ENCODE results near the gene RASSF6.
"Not testable (repeated sequence)": the region's sequence is repeated elsewhere in the genome, so short reads cannot be mapped to it uniquely, and the experiment has no call there.

The RASSF6 gene

DNA sequence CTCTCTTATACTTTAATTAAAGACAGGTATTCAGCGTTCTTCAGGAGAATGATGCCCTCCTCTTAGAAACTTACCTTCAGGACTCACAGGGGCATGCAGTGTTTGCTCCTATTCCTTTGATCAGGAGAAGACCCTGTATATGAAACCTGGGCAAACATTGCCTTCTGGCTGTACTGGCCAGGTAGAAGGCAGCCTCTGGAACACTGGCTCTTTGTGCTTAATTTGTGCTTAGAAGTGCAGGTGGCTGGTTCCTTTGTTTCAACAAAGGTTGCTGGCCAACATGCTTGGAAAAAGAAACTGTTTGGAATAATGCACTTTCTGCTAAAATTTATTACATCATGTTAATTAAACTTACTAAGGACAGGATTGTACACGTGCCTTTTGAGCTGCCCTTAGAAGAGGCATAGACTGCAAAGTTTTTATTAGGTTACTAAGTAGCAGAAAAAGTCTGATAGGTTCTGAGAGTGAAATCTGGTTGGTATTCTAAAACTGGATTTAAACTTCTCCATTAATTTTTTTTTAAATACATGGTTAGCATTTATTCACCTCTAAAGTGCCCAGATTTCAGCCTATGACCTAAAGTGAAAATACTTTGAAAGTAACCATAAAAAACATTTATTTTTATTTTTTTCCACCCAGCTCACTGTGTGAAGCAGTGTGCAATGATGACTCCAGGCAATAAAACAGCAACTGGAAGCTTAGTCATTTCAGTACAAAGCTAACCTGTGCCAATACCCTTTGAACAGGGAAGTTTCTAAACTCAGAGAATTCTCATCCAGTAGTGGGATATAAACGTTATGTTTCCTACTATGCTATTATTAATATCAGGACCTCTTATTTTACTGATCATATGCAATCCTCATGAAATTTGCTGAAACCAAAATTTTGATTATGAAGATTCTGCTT is 11.3 kb downstream of the RASSF6 start:
- no peak for DNase-seq

DNA sequence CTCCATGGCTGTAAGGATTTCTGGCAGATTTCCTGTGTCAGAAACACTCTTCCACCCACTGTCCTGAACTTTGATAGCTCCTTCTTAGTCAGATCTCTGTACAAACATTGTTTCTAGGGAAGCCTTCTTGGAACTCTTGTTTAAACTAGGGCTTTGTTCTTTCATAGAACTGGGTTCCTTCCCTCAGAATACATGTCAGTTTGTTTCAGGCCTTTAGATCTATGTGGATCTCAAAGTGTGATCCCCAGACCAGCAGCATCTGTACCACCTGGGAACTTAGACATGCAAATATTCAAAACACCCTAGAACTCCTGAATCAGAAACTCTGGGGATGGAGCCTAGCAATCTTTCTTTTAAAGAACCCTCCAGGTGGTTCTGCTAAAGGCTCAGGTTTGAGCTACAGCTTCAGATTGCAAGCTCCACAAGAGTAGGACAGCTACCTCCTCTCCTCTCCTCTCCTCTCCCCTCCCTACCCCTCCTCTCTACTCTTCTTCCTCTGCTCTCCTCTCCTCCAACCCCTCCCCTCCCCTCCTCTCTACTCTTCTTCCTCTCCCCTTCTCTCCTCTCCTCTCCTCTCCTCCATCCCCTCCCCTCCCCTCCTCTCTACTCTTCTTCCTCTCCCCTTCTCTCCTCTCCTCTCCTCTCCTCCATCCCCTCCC is 12.7 kb downstream of the RASSF6 start:
- no peak for DNase-seq

DNA sequence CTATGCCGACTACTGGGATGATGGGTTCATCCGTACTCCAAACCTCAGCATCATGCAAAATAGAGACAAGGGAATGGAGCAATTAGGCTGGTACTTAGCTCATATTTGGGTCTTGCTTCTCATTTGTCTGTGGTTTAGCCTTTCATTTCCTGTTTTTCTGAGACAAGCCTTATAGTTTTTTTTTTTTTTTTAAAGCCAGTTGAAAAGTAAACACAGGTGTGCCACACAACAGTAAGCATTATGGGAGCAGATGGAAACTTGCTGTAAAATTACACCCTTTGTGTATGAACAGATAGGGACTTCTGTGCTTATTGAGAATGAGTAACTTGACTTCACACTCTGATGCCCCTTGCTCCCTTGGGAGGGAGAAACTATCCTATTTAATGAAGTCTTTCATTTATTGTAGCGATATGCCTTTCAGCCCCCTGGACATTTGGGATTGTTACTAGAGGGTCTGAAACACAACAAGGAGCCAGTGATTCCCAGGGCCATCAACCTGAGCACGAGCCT is 13.7 kb downstream of the RASSF6 start:
- no peak for DNase-seq

DNA sequence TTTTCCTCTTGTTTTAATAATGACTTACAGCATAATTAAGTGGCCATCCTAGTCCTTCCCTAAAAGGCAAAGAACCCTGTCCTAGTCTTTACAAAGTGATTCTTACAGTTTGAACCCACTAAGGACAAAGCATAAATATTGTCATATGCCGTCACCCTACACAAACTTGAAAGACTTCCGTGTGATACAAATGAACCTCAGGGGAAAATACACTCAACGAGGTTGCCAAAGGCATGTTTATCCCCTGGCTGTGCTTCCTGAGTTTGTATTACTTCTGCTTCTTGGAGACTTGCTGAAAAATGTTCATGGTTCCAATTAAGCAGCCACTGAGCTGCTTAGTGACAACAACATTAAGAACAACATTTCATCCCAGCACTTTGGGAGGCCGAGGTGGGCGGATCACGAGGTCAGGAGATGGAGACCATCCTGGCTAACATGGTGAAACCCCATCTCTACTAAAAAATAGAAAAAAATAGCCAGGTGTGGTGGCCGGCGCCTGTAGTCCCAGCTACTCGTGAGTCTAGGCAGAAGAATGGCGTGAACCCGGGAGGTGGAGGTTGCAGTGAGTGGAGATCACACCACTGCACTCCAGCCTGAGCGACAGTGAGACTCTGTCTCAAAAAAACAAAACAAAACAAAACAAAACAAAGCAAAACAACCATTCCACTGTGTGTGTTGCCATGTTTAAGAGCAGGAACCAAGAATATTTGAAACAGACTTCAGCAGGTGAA is 16.2 kb downstream of the RASSF6 start:
- no peak for DNase-seq

DNA sequence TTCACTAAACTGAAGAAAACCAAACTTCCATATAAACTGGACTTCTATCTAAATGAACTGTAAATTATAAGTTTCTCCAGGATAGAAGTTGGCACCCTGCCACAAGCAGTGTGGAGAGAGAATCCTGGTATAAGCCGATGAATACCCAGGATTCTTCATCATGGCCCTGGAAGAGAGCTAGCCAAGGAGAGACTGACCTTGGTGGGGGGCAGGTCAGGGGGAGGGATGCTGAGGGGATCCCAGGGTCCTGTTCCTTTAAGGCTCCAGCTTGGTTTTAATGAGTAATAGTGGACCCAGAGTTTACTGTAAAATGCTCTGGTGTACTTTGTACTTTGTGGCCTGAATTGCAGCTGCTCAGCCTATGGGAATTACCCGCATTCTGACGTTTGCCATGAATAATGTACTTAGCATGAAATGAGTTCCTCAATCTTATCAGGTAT is 16.9 kb downstream of the RASSF6 start:
- DNase-seq, result no peak

DNA sequence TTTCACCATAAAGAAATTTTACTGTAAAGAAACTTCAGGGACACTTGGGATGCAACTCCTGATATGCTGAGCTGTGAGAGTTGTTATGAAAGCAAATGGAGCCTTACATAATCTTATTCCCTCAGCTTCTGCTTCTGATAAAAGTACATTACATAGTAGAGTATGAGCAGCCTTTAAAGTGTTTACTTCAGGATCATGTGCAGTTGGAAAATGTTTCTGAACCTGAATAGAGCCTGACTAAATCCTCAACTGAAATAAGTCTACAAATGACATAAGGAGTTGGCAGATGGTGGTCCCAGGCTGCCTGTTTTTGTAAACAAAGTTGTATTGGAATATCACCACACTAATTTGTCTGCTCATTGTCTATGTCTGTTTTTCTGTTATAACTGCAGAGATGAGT is 19.3 kb downstream of the RASSF6 start:
- no peak for DNase-seq

DNA sequence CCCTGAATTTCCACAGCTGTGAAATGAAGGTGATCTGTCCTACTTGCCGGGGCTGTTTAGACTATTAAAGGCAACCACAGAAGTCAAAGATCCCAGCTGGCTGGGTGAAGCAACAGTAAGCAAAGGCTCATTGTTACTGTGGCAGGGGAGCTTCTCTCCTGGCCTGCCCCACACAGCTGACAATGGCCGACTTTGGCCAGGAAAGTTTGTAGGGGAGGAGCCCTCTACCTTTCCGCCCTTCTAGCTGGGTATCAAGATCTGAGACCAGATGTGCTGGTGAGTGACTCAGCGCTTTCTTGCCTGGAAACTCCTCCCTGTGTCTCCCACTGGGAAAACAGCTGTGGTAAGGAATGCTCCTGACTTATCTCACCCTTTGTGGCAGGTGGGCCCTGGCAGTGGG is 21.1 kb downstream of the RASSF6 start:
- DNase-seq, result no peak

DNA sequence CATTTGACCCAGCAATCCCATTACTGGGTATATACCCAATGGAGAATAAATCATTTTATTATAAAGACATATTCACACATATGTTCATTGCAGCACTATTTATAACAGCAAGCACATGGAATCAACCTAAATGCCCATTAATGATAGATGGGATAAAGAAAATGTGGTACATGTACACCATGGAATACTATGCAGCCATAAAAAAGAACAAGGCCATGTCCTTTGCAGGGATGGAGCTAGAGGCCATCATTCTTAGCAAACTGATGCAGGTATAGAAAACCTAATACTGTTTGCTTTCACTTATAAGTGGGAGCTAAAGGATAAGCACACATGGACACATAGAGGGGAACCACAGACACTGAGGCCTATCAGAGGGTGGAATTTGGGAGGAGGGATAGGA is 22.6 kb downstream of the RASSF6 start:
- no peak for DNase-seq

DNA sequence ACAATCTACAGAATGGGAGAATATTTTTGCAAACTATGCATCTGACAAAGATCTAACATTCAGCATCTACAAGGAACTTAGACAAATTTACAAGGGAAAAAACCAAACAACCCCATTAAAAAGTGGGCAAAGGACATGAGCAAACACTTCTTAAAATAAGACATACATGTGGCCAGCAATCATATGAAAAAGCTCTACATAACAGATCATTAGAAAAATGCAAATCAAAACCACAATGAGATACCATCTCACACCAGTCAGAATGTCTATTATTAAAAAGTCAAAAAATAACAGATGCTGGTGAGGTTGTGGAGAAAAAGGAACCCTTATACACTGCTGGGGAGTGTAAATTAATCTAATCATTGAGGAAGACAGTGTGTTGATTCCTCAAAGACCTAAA is 23.1 kb downstream of the RASSF6 start:
- DNase-seq, result not testable (repeated sequence)

DNA sequence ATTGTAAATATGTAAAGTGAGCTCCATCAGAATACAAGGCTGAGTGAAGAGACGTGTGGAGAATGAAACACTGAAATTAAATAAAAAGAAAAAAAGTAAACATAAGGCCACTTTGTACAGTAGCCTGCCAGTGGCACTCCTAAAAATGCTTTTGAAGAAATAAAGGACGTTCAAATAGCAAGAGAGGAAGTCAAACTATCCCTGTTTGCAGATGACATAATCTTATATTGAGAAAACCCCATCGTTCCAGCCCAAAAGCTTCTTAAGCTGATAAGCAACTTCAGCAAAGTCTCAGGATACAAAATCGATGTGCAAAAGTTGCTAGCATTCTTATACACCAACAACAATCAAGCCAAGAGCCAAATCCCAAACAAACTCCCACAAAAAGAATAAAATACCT is 24.2 kb downstream of the RASSF6 start:
- no peak for DNase-seq

DNA sequence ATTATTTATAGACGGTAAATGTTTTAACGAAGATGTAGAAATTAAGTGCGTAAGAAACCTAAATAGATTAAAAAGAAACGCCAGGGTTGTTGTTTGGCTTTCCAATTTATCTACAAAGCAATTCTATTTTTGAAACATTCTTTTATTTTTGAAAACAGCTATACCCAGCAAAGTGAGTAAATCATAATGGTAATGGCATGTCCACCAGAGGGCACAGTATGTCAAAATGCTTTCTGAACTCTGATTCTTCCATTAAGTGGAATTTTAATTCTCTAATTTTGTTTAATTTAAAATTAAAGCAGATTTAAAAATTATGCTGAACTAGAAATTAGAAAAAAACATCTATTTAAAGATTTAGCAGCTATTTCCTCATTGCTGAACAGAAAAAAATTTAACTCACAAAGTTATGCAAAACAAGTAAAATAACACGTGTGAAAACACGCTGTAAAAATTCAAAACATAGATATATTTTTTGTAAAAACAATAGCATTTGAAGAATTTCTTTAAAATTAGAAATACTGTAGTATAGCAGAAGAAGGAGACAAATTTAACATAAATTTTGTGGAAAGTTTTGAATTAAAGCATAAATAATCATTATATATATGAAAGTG is 26.5 kb downstream of the RASSF6 start:
- DNase-seq, result no peak

DNA sequence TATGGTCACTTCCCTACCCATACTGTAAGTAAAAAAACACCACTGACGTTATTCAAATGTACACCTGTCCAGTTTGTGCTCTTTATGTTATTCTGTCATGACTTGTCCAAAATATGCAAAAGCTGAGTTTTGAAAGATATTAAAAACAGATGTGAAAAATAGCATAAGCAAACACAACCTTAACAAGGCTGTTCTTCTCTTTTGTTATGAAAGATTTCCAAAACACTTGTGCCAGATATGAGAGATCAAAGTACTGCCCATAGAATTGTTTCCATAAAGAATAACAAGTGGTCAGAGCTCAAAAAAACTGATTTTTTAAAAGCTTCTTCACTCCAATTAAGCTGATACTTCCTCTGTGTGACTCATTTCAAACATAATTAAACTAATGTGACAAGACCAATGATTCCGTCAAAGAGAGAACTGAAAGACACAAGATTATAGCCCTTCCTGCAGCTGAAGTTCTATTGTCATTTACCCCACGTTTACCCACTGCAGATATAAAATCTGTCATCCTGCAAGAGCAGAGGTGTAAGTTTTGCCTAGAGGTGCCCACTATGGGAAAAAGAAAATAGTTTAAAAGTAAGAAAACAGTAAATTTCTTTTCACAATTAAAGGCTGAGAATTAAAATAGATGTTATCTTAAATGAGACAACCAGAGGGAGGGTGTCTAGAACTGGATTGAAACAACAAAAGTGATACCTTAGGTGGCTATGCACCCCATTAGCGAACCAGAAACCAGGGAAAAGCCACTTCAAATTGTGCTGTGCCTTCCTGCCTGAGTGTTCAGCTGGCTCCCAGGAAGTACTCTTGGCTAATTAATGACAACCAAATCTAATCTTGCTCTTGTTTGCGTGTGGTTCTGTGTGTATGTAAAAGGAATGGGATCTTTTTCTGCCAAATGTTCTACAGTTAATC is 30.1 kb downstream of the RASSF6 start:
- no peak for DNase-seq

DNA sequence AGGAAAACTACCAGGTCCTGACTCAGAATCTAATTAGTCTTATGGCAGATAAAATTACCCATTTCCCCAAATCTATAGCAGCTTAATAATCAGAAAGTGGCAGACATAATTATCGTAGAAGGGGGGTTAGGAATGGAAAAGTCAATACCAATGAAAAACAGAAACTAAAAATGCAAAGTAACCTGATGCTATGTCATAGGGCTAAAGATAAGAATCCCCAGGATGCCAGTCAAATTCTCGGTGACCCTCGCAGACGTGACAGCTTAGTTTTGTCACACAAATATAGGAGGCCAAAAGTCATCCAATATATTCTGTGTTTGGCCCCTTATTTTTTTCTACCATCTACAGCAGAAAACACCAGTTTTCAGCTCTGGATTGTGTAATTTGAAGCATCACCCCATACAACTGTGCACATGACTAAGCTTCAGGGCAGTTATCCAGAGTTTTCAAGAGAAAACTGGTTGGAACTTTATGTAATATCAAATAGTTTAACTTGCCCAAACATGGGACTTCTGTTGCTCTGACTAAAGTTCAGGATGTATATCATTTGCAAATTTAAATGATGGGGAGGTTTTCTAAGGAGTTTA is 30.9 kb downstream of the RASSF6 start:
- DNase-seq, result no peak

DNA sequence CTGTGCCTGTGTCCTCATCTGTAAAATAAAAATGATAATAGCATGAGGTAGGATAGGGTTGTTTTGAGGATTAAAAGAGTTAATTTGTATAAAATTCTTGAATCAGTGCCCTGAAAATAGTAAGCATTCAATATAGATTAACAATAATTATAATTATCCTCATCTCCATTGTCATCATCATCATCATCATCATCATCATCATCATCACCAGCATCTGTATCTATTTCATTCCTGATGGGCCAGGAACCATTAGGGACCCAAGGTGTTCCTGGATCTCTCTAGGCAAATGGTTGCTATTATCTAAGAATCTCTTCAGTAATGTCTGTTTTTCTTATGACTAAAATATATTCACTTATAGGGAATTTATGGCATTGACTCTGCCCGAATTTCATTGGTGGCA is 31.6 kb downstream of the RASSF6 start:
- DNase-seq, result no peak

DNA sequence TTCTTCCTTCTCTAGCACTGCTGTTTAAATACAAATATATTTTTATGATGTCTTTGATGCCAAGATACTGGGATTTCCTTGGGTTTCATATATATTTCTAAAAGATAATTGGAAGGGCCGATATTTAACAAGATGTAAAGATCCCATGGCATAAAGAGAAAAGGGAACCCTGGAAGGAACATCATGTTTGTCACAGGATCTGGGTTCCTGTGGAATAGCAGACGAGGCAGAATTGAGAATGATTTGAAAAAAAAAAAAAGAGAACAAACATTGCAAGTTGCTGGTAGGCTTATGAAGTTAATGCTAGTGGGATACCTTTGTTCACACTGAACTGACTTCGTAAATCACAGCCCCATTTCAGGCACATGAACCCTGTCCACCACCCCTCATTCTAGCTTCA is 33.6 kb downstream of the RASSF6 start:
- no peak for DNase-seq

DNA sequence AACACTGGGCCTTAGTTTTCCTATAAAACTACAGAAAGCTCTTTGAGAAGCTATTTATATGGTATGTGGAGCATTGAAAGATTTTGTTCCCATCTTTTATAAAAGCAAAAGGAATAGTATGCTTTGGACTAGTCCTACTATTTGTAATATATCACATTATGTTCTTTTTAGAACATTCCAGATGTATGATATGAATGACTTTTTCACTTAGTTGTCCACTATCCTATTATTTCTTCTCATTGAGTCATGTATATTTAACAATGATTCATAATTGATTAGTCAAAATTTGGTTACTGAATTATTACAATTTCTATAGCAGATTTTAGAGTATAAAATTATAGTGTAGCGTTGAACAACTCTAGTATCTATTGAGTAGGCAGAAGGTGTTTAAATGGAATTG is 34.2 kb downstream of the RASSF6 start:
- DNase-seq, result no peak

DNA sequence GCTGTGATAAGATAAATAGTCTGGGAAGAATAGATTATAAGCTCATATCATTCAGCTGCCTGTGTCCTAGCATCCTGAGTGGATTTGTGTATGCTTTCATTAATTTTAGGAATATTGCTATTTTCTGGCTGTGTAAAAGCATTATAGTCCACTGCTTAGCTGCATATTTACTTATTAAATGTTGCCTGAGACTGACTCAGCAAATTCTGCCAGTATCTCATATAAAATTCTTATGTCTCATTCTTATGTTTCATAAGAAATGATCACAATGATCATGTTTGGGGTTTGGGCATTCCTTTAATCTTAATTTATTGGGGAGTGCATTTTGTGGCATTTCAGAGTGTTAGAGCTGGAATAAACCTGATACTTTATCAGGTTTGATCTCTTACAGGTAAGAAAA is 34.9 kb downstream of the RASSF6 start:
- DNase-seq, result no peak

DNA sequence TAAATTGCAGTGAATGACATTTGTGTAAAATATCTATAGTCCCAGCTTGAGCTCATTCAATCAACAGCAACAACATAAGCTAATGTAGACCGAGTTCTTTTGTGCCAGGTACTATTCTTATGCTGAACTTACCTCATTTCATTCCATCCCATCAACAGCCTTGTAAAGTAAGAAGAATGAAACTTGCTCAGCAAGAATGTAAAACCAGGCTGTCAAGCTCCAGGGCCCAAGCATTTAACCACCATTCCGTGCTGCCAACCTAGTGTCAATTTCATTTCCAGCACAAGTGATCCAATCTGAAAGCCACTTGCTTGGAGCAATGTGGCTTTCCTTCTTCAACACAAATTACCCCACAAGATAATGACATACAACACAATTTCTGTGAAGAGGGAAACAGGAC is 36.6 kb downstream of the RASSF6 start:
- DNase-seq, result no peak

DNA sequence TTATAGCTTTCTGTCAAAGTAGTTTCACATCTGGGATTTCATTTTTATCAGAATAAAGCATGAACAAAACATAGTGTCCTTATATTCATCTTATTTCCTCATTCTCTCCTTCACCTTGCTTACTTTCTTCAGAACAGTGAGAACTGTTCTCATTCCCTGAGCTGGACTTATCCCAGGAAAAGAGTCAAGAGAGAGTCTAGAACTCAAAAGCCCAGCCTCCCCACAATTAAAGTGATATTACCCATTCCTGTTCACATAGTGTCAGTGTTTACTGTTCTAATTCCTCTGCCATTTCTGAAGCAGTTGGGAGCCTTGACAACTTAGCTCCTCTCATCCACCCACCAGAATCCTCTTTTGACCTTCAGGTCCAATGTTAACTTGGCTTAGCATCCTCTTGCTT is 42.9 kb downstream of the RASSF6 start:
- DNase-seq, result no peak

DNA sequence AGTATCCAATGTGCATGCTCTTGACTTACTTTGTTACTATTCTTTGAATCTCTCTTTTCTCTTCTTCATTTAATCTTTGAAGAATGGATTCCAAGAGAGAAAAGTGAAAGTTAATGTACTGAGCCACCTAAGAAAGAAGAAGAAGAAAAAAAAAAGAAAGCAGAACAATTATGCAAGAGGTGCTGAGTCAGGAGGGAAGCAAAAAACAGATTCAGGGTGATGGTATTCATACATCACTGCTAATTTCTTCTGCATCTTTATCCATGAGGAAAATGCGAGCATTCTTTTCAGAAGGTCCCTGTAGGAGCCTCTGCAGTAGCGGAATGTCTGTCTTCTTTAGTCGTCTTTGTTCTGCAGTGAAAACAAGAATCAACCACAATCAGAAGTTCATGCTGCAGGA is 43.9 kb downstream of the RASSF6 start:
- DNase-seq, result no peak

DNA sequence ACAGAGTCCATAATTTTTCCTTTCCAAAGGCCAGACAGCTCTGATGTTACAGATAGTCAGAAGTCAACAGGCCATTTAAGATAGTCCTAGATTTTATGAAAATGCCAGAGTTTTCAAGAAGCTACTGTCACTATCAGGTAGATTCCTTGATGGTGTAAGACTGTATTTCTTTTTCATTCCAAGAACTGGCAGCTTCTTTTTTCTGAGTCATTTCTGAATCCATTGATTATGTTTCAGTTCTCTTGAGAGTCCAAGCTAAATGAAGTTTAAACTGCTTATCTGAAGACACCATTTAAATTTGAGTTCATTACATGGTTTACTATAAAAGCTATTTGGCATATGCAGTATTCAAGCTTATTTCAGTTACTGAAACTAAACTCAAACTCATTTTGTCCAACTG is 44.6 kb downstream of the RASSF6 start:
- DNase-seq, result no peak

Data from stimulated activated naive CD4-positive, alpha-beta T cell treated with Interleukin-2 at 50 U/mL for 16 hours (primary cell).